HFFc6 (cell line): Measurements from ENCODE around the gene CTNND2. TPM values are rescaled to one million over a fixed set of nuclear protein-coding genes. Genes with fewer than 3 reads are reported as not detected.

Experiments
- DNase-seq: peaks from one replicate; pipeline ENCODE4 v3.0.0-alpha.2; 2018
- H3K27ac Mint-ChIP-seq: 2 replicates; pipeline ENCODE4 v1.8.0; 2020; ENCODE audit warnings: mild to moderate bottlenecking, mixed read lengths
- H3K27me3 Mint-ChIP-seq: 2 replicates; pipeline ENCODE4 v1.8.0; 2021; ENCODE audit warnings: mild to moderate bottlenecking, moderate library complexity, mixed read lengths; ENCODE audit not compliant: insufficient read depth
- H3K36me3 Mint-ChIP-seq: 2 replicates; pipeline ENCODE4 v1.8.0; 2021; ENCODE audit warnings: low read depth, mixed read lengths
- H3K4me1 Mint-ChIP-seq: 2 replicates; pipeline ENCODE4 v1.8.0; 2020; ENCODE audit warnings: low read depth, mixed read lengths
- H3K4me3 Mint-ChIP-seq: 2 replicates; pipeline ENCODE4 v1.8.0; 2020; ENCODE audit warnings: mild to moderate bottlenecking, moderate library complexity, mixed read lengths
- H3K9me3 Mint-ChIP-seq: 2 replicates; pipeline ENCODE4 v1.8.0; 2020; ENCODE audit warnings: mild to moderate bottlenecking, mixed read lengths
- CTCF ChIP-seq: fragments of 200-600 bp; sonication (generic); IDR thresholded peaks from 2 replicates; pipeline ENCODE4 v1.5.0; 2021; ENCODE audit warnings: antibody characterized with exemption, mild to moderate bottlenecking
- total RNA-seq, 6 experiments: library from RNA; stranded (reverse); fragmentation: NEBNext Ultra II Directional; extraction: Animal tissue kit (Norgen Biotek cat#: 25700); gene quantifications; 2 replicates in 1 of 6; 3 replicates in 5 of 6; pipeline ENCODE4 v1.2.3, GENCODE V29; 2021

CTNND2 gene
- total RNA-seq, 6 experiments from 2014 or later: not detected

- no peaks in the 10 kb centered on the region for H3K4me1 Mint-ChIP-seq
- H3K9me3 Mint-ChIP-seq: no peaks in the 10 kb centered on the region
- no peak overlapping the region for H3K27ac Mint-ChIP-seq
- H3K36me3 Mint-ChIP-seq: no peaks in the 10 kb centered on the region
- no peak for DNase-seq
- H3K4me3 Mint-ChIP-seq: no peak overlapping the region
- peaks cover 30% of the 10 kb centered on the region for H3K27me3 Mint-ChIP-seq
- TF ChIP-seq CTCF: no peak
Measured at GRCh38 chr5:11150976-11151375, 753.3 kb downstream of the CTNND2 start.

GRCh38 chr5:11148810-11149539 is 755.3 kb downstream of the CTNND2 start:
- Mint-ChIP-seq H3K9me3 (no peaks in the 10 kb centered on the region), H3K36me3 (no peaks in the 10 kb centered on the region), H3K4me1 (no peaks in the 10 kb centered on the region), H3K27ac (no peak overlapping the region), H3K27me3 (peaks cover 11% of the 10 kb centered on the region), H3K4me3 (no peak overlapping the region)
- no peak for TF ChIP-seq CTCF
- no peak for DNase-seq

- no peaks in the 10 kb centered on the region for H3K36me3 Mint-ChIP-seq
- H3K27ac Mint-ChIP-seq: no peak overlapping the region
- no peak for DNase-seq
- no peaks in the 10 kb centered on the region; the same call in 1 of the 2 replicates for H3K4me1 Mint-ChIP-seq
- peaks cover 7% of the 10 kb centered on the region for H3K27me3 Mint-ChIP-seq
- H3K9me3 Mint-ChIP-seq: no peaks in the 10 kb centered on the region
- no peak overlapping the region for H3K4me3 Mint-ChIP-seq
- no peak for TF ChIP-seq CTCF
Measured at GRCh38 chr5:11146171-11146570, 758.1 kb downstream of the CTNND2 start.

GRCh38 chr5:11143456-11144267 is 760.6 kb downstream of the CTNND2 start:
- Mint-ChIP-seq H3K9me3 (no peaks in the 10 kb centered on the region), H3K27me3 (peaks cover 7% of the 10 kb centered on the region), H3K36me3 (no peaks in the 10 kb centered on the region), H3K4me3 (no peak overlapping the region), H3K4me1 (no peaks in the 10 kb centered on the region; the same call in 1 of the 2 replicates), H3K27ac (no peak overlapping the region)
- DNase-seq: no peak
- TF ChIP-seq CTCF: no peak

GRCh38 chr5:11139217-11139865 is 764.9 kb downstream of the CTNND2 start:
- Mint-ChIP-seq H3K27me3 (peaks cover 7% of the 10 kb centered on the region; the same call in 1 of the 2 replicates), H3K27ac (no peak overlapping the region), H3K9me3 (no peaks in the 10 kb centered on the region), H3K4me3 (no peak overlapping the region), H3K36me3 (no peaks in the 10 kb centered on the region), H3K4me1 (no peaks in the 10 kb centered on the region; the same call in 1 of the 2 replicates)
- TF ChIP-seq CTCF: no peak
- no peak for DNase-seq
